Measurements from ENCODE around the gene ADGRF3. TPM values are rescaled to one million over a fixed set of nuclear protein-coding genes. Genes with fewer than 3 reads are reported as not detected.
"Not testable (repeated sequence)": the region's sequence is repeated elsewhere in the genome, so short reads cannot be mapped to it uniquely, and the experiment has no call there.

Gene ADGRF3
- total and polyA plus RNA-seq, 2 of the 8 experiments (the other 6 are each of a cell fraction or from before 2014, with no cell fraction given), result 0.54 to 0.69 TPM

GRCh38 chr2:26268670-26269385 is 77.8 kb downstream of the ADGRF3 start:
- H3K23me2 ChIP-seq (ENCODE audit: low read depth, low read length); H3K27ac ChIP-seq (ENCODE audit: low read depth, low read length); H3K18ac ChIP-seq (ENCODE audit: extremely low read depth, low read length); H3K79me1 ChIP-seq (ENCODE audit: low read depth, low read length); H3K4ac ChIP-seq (replicated peaks; ENCODE audit: insufficient read length, low read depth, low read length); H4K91ac ChIP-seq (replicated peaks; ENCODE audit: insufficient read length, low read length); H2AK5ac ChIP-seq (ENCODE audit: low read depth, low read length); H3K56ac ChIP-seq (replicated peaks; ENCODE audit: insufficient read length, low read depth, low read length); H3K79me2 ChIP-seq (ENCODE audit: control insufficient read depth in 1 of 2, insufficient read depth in 2 of 2, low read length in 2 of 2); H3K9me3 ChIP-seq (ENCODE audit: insufficient read depth in 2 of 2, low read depth in 1 of 2, low read length in 1 of 2); H2BK5ac ChIP-seq (ENCODE audit: low read depth, low read length); H3K23ac ChIP-seq (ENCODE audit: insufficient read length); H3K4me1 ChIP-seq (replicated peaks in 1 of 4; ENCODE audit: control insufficient read depth in 3 of 4, insufficient read depth in 4 of 4, low read length in 3 of 4); H3K36me3 ChIP-seq (ENCODE audit: control insufficient read depth in 2 of 4, insufficient read depth in 4 of 4, low read length in 3 of 4); H2BK120ac ChIP-seq (replicated peaks; ENCODE audit: low read depth, low read length); H3K27me3 ChIP-seq (replicated peaks in 1 of 4; ENCODE audit: control insufficient read depth in 3 of 4, extremely low read depth in 1 of 4, insufficient read depth in 3 of 4, low read length in 3 of 4); H4K20me1 ChIP-seq (replicated peaks in 1 of 2; ENCODE audit: control insufficient read depth in 1 of 2, insufficient read depth in 2 of 2, low read length in 2 of 2); H3K4me2 ChIP-seq (ENCODE audit: insufficient read depth in 1 of 2, low read depth in 2 of 2, low read length in 2 of 2); H3K9ac ChIP-seq (replicated peaks in 1 of 4; ENCODE audit: extremely low read depth in 1 of 4, low read depth in 3 of 4, low read length in 3 of 4); DNase-seq (ENCODE audit: low read depth in 1 of 2, low spot score in 2 of 2); H3K4me3 ChIP-seq (ENCODE audit: extremely low read depth in 1 of 4, insufficient read depth in 2 of 4, low read depth in 3 of 4, low read length in 4 of 4); H3K14ac ChIP-seq (ENCODE audit: insufficient read length); H4K8ac ChIP-seq (ENCODE audit: extremely low read depth, insufficient read depth, low read length); H4K5ac ChIP-seq (ENCODE audit: insufficient read length, low read depth, low read length); FAIRE-seq; H2AFZ ChIP-seq (ENCODE audit: low read length); H2BK20ac ChIP-seq (ENCODE audit: low read length); H2BK12ac ChIP-seq (ENCODE audit: low read depth, low read length); H2BK15ac ChIP-seq (ENCODE audit: low read length): not testable (repeated sequence)
- WGBS, 2 experiments (ENCODE audit: extremely low coverage in 1 of 2, insufficient coverage in 1 of 2, insufficient read length in 1 of 2, insufficient replicate concordance in 2 of 2, low coverage in 1 of 2, low lambda C conversion rate in 2 of 2, missing lambda C conversion rate in 1 of 2), result 87% methylated on average over 12 of the region's 12 CpGs; no CpG with 5 or more reads in 1 of the 2 experiments
- ChIA-PET CTCF (ENCODE audit: partially characterized antibody) (interaction anchor here (0.7 to 1.2 kb wide), 2 partner anchors 48 to 268 kb away, joined by 3 read pairs; no protein-coding TSS in a partner anchor), POLR2A (ENCODE audit: partially characterized antibody) (interaction anchor here (1.2 to 2.0 kb wide), 2 partner anchors 13 to 31 kb away, joined by 3 to 4 read pairs; no protein-coding TSS in a partner anchor)
